HFF-Myc (cell line): ENCODE measurements around the gene AMZ1.

Experiments
- DNase-seq: peaks from one replicate; pipeline ENCODE4 v3.0.0-alpha.2; 2011; ENCODE audit warnings: low read depth; ENCODE audit errors: extremely low read depth
- H3K4me3 ChIP-seq: replicated peaks from 2 replicates; pipeline ENCODE4 v1.5.1; 2011; ENCODE audit warnings: low read depth, mild to moderate bottlenecking, control low read depth, low read length
- CTCF ChIP-seq: IDR thresholded peaks from 2 replicates; pipeline ENCODE4 v1.5.1; 2012; ENCODE audit warnings: mild to moderate bottlenecking, low read depth, low read length, control low read depth; ENCODE audit errors: missing control alignments

The AMZ1 gene

GRCh38 chr7:2651847-2652735, 35.9 kb upstream of the AMZ1 start:
- H3K4me3 ChIP-seq: no peak overlapping the region
- TF ChIP-seq CTCF: no peak
- DNase-seq: no peak

GRCh38 chr7:2652736-2653060, 35.3 kb upstream of the AMZ1 start:
- H3K4me3 ChIP-seq: no peak overlapping the region
- DNase-seq: no peak
- no peak for TF ChIP-seq CTCF

- no peak for DNase-seq
- no peak overlapping the region for H3K4me3 ChIP-seq
- no peak for TF ChIP-seq CTCF
Measured at GRCh38 chr7:2654059-2654458, 33.9 kb upstream of the AMZ1 start.

- DNase-seq: no peak
- H3K4me3 ChIP-seq: no peak overlapping the region
- TF ChIP-seq CTCF: no peak
Measured at GRCh38 chr7:2655870-2656614, 32.0 kb upstream of the AMZ1 start.

GRCh38 chr7:2657208-2657607, 30.8 kb upstream of the AMZ1 start:
- H3K4me3 ChIP-seq: no peak overlapping the region
- no peak for DNase-seq
- no peak for TF ChIP-seq CTCF

- no peak overlapping the region for H3K4me3 ChIP-seq
- TF ChIP-seq CTCF: no peak
- DNase-seq: no peak
Measured at GRCh38 chr7:2657920-2658671, 29.9 kb upstream of the AMZ1 start.
